HepG2 (cell line): ENCODE data around the gene SLC23A3. TPM values are rescaled to one million over a fixed set of nuclear protein-coding genes. Genes with fewer than 3 reads are reported as not detected.

ENCODE experiments used
- GZF1 ChIP-seq: sonication (generic); formaldehyde crosslinking; IDR thresholded peaks from 2 replicates; pipeline ENCODE4 v1.5.1; 2020; ENCODE audit warnings: mild to moderate bottlenecking, missing genetic modification reagents
- LCORL ChIP-seq, 2 experiments: fragments of 450-650 bp in 1 of 2; sonication (generic) in 1 of 2; formaldehyde crosslinking in 1 of 2; IDR thresholded peaks; 2 replicates each; pipeline versions ENCODE4 v1.5.0 to v1.6.1; 2017 to 2020; ENCODE audit warnings: antibody characterized with exemption in 1 of 2, missing genetic modification reagents in 1 of 2
- NR2F6 ChIP-seq, 2 experiments: IDR thresholded peaks; 2 replicates each; pipeline ENCODE4 v1.6.1; 2016; ENCODE audit warnings: antibody characterized with exemption in 1 of 2, mild to moderate bottlenecking in 1 of 2
- RXRA ChIP-seq: sonication (generic); formaldehyde crosslinking; IDR thresholded peaks from 2 replicates; pipeline ENCODE4 v1.5.1; 2020; ENCODE audit warnings: missing genetic modification reagents
- SALL1 ChIP-seq: sonication (generic); formaldehyde crosslinking; IDR thresholded peaks from 2 replicates; pipeline ENCODE4 v1.8.0; 2022; ENCODE audit warnings: mild to moderate bottlenecking, missing genetic modification reagents
- SOX6 ChIP-seq, 2 experiments: fragments of 450-650 bp in 1 of 2; sonication (generic) in 1 of 2; formaldehyde crosslinking in 1 of 2; IDR thresholded peaks; 2 replicates each; pipeline versions ENCODE4 v1.4.0 to v1.6.1; 2017 to 2020; ENCODE audit warnings: antibody characterized with exemption in 1 of 2, mild to moderate bottlenecking in 1 of 2, missing genetic modification reagents in 1 of 2
- ZMAT3 ChIP-seq: sonication (generic); formaldehyde crosslinking; conservative IDR thresholded peaks from 2 replicates; pipeline ENCODE4 v1.7.0; 2021; ENCODE audit warnings: missing genetic modification reagents
- ZNF431 ChIP-seq: sonication (generic); formaldehyde crosslinking; IDR thresholded peaks from 2 replicates; pipeline ENCODE4 v1.9.0; 2022; ENCODE audit warnings: missing genetic modification reagents, low read depth, mild to moderate bottlenecking, borderline replicate concordance
- polyA plus RNA-seq, 8 experiments: library from polyadenylated mRNA; depleted of rRNA in 3 of 8; stranded (reverse) in 7 of 8; unstranded in 1 of 8; fragments of >200 nt; fragmentation: Illumina TruSeq in 4 of 8; extraction: Trizol in 4 of 8; gene quantifications; 2 replicates each; pipeline versions ENCODE4 v1.2.1 to v1.2.3, GENCODE V29; 2011 to 2016; ENCODE audit warnings: low read depth in 4 of 8, missing spikeins in 1 of 8, mixed read lengths in 1 of 8; ENCODE audit not compliant: insufficient read depth in 1 of 8
- total RNA-seq, 5 experiments: library from RNA; depleted of rRNA; stranded (reverse); fragments of >200 nt; fragmentation: Illumina TruSeq; extraction: Trizol; gene quantifications; 2 replicates each; pipeline ENCODE4 v1.2.3, GENCODE V29; 2016; ENCODE audit warnings: low read depth in 1 of 5
- TF ChIP-seq, protein P1 (sequence below): sonication (generic); formaldehyde crosslinking; IDR thresholded peaks from 2 replicates; pipeline ENCODE4 v1.4.0; 2020; ENCODE audit warnings: missing genetic modification reagents
- TF ChIP-seq, protein P2 (sequence below): sonication (generic); formaldehyde crosslinking; IDR thresholded peaks from 2 replicates; pipeline ENCODE4 v1.4.0; 2020; ENCODE audit warnings: missing genetic modification reagents
- TF ChIP-seq, protein P3 (sequence below): sonication (generic); formaldehyde crosslinking; IDR thresholded peaks from 2 replicates; pipeline ENCODE4 v1.4.0; 2020; ENCODE audit warnings: mild to moderate bottlenecking, missing genetic modification reagents
- TF ChIP-seq, protein P4 (sequence below): sonication (generic); formaldehyde crosslinking; IDR thresholded peaks from 2 replicates; pipeline ENCODE4 v1.5.0; 2020; ENCODE audit warnings: missing genetic modification reagents, mild to moderate bottlenecking, borderline replicate concordance

SLC23A3 gene
- total and polyA plus RNA-seq, 2 of the 13 experiments (the other 11 are each of a cell fraction or from before 2014, with no cell fraction given): 0.38 to 0.78 TPM

DNA sequence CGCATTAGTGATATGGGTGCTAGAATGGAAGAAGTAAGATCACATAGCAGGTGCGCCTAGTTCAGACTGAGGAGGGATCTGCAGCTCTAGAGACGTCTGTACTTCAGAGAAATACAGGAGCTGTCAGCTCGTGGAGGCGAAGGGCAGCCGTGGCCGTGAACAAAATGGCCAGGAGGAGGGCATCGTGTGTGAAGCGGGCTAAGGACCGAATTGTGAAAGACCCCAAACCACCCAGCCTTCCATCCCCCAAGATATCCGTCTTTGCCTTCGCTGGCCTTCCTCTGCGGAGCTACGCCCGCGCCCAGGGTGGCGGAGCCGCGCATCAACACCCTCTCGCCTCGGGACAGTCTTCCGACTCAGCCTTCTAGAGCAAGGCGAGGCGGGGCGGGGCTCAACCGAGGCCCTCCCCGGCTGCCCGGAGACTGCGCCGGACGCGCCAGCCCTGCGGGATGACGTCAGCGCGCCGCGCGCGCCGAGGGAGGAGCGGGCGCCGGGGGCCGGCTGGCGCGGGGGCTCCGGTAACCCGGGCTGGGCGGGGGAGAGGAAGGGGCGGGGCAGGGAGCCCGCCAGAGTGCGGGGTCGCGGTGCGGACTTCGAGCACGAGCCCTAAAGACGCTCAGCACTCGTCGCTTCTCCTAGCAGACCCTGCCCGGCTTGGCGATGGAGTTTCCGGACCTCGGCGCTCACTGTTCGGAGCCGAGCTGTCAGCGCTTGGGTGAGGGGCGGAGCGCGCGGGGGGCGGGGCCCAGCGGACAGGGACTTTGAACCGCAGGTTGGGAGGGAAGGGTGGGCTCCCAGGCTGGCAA is 36.7 kb upstream of the SLC23A3 start, which contains the start of gene ZFAND2B (continued):
- TF ChIP-seq, protein P1, sequence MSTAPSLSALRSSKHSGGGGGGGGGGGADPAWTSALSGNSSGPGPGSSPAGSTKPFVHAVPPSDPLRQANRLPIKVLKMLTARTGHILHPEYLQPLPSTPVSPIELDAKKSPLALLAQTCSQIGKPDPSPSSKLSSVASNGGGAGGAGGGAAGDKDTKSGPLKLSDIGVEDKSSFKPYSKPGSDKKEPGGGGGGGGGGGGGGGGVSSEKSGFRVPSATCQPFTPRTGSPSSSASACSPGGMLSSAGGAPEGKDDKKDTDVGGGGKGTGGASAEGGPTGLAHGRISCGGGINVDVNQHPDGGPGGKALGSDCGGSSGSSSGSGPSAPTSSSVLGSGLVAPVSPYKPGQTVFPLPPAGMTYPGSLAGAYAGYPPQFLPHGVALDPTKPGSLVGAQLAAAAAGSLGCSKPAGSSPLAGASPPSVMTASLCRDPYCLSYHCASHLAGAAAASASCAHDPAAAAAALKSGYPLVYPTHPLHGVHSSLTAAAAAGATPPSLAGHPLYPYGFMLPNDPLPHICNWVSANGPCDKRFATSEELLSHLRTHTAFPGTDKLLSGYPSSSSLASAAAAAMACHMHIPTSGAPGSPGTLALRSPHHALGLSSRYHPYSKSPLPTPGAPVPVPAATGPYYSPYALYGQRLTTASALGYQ: 0 out of 2 replicates have a peak, but pooled peaks have one; percentile 30
- peak; percentile 70; the same call in 1 of the 2 replicates for TF ChIP-seq ZNF431
- TF ChIP-seq, protein P2, sequence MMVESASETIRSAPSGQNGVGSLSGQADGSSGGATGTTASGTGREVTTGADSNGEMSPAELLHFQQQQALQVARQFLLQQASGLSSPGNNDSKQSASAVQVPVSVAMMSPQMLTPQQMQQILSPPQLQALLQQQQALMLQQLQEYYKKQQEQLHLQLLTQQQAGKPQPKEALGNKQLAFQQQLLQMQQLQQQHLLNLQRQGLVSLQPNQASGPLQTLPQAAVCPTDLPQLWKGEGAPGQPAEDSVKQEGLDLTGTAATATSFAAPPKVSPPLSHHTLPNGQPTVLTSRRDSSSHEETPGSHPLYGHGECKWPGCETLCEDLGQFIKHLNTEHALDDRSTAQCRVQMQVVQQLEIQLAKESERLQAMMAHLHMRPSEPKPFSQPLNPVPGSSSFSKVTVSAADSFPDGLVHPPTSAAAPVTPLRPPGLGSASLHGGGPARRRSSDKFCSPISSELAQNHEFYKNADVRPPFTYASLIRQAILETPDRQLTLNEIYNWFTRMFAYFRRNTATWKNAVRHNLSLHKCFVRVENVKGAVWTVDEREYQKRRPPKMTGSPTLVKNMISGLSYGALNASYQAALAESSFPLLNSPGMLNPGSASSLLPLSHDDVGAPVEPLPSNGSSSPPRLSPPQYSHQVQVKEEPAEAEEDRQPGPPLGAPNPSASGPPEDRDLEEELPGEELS (CRISPR knock-in tag): no peak; the same call in 1 of the 2 replicates
- TF ChIP-seq, protein P3, sequence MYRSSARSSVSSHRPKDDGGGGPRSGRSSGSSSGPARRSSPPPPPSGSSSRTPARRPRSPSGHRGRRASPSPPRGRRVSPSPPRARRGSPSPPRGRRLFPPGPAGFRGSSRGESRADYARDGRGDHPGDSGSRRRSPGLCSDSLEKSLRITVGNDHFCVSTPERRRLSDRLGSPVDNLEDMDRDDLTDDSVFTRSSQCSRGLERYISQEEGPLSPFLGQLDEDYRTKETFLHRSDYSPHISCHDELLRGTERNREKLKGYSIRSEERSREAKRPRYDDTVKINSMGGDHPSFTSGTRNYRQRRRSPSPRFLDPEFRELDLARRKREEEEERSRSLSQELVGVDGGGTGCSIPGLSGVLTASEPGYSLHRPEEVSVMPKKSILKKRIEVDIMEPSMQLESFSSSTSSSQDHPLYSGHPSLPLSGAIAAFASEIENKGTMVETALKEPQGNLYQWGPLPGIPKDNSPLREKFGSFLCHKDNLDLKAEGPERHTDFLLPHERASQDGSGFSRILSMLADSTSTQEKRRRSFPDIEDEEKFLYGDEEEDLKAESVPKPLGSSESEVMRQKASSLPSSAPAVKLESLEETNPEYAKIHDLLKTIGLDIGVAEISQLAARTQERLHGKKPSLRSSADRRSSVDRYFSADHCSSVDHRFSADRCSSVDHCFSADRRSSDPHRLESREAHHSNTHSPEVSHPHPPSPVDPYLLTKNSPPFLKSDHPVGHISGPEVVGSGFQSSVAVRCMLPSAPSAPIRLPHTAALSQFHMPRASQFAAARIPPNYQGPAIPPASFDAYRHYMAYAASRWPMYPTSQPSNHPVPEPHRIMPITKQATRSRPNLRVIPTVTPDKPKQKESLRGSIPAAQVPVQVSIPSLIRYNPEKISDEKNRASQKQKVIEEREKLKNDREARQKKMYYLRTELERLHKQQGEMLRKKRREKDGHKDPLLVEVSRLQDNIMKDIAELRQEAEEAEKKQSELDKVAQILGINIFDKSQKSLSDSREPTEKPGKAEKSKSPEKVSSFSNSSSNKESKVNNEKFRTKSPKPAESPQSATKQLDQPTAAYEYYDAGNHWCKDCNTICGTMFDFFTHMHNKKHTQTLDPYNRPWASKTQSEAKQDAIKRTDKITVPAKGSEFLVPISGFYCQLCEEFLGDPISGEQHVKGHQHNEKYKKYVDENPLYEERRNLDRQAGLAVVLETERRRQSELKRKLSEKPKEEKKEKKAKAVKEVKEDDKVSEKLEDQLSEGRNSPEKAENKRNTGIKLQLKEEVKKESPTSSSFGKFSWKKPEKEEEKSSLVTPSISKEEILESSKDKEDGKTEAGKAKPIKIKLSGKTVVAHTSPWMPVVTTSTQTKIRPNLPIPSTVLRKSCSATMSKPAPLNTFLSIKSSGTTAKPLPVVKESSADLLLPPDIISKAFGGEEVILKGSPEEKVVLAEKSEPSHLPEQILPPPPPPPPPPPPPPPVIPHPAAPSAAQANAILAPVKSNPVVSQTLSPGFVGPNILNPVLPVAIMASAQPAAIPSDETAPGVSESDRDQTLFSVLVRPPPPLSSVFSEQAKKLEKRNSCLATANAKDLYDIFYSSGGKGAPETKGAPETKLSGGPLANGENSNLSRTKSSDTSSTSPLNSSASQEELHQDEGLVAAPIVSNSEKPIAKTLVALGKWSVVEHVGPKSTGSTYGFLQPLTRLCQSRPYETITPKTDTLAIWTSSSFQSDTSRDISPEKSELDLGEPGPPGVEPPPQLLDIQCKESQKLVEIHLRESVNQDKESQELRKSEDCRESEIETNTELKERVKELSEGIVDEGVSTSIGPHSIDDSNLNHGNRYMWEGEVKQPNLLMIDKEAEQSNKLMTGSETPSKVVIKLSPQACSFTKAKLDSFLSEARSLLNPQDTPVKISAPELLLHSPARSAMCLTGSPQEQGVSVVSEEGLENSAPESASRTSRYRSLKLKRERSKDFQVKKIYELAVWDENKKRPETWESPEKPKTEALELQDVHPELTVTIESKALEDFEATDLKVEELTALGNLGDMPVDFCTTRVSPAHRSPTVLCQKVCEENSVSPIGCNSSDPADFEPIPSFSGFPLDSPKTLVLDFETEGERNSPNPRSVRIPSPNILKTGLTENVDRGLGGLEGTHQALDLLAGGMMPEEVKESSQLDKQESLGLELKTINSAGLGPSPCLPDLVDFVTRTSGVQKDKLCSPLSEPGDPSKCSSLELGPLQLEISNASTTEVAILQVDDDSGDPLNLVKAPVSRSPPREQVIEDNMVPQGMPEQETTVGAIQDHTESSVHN (CRISPR knock-in tag): peak; percentile 82; the same call in 1 of the 2 replicates
- 0 out of 2 replicates have a peak, but pooled peaks have one; percentile 73 for TF ChIP-seq RXRA (CRISPR knock-in tag)
- no peak for TF ChIP-seq LCORL (IDR thresholded peaks at IDR 0.05)
- TF ChIP-seq LCORL (CRISPR knock-in tag; IDR thresholded peaks at IDR 0.05): peak; percentile 91
- TF ChIP-seq, protein P4, sequence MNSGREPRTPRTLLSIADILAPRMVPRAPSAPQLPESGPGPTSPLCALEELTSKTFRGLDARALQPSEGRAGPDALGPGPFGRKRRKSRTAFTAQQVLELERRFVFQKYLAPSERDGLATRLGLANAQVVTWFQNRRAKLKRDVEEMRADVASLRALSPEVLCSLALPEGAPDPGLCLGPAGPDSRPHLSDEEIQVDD: peak; percentile 31; the same call in 1 of the 2 replicates
- TF ChIP-seq GZF1 (CRISPR knock-in tag): peak; percentile 59; the same call in 1 of the 2 replicates
- peak; percentile 89 for TF ChIP-seq ZMAT3 (CRISPR knock-in tag)
- no peak for TF ChIP-seq SOX6 (IDR thresholded peaks at IDR 0.05)
- TF ChIP-seq SOX6 (CRISPR knock-in tag; IDR thresholded peaks at IDR 0.05): peak; percentile 64
- TF ChIP-seq SALL1: peak; percentile 84
- no peak for TF ChIP-seq NR2F6 (IDR thresholded peaks at IDR 0.05)
- peak; percentile 23; the same call in 1 of the 2 replicates for TF ChIP-seq NR2F6 (CRISPR knock-in tag; IDR thresholded peaks at IDR 0.05)
